Bronchial epithelial cell (primary cell): ENCODE measurements around the gene MIOX. TPM values are rescaled to one million over a fixed set of nuclear protein-coding genes. Genes with fewer than 3 reads are reported as not detected.

ENCODE experiments used
- DNase-seq: peaks from one replicate; pipeline ENCODE4 v3.0.0-alpha.2; 2010; ENCODE audit warnings: low read depth
- FAIRE-seq: peaks from 2 replicates; lab custom pipeline; 2011; peaks lifted over from hg19 to GRCh38; lab: Jason Lieb, UNC
- H3K27me3 ChIP-seq: 2 replicates; pipeline ENCODE4 v1.5.1; 2011; ENCODE audit warnings: low read length; ENCODE audit not compliant: control insufficient read depth, insufficient read depth
- H3K36me3 ChIP-seq: 2 replicates; pipeline ENCODE4 v1.5.1; 2011; ENCODE audit warnings: low read length; ENCODE audit not compliant: control insufficient read depth, insufficient read depth
- H3K4me3 ChIP-seq: 2 replicates; pipeline ENCODE4 v1.5.1; 2011; ENCODE audit warnings: mild to moderate bottlenecking, low read depth, low read length, control low read depth
- CTCF ChIP-seq: IDR thresholded peaks from 2 replicates; pipeline ENCODE4 v1.5.1; 2011; ENCODE audit warnings: mild to moderate bottlenecking, moderate library complexity, low read length, control low read depth, inconsistent platforms; ENCODE audit not compliant: insufficient read depth, severe bottlenecking
- total RNA-seq: library from RNA; depleted of rRNA; stranded (reverse); fragments of >200 nt; gene quantifications from 2 replicates; pipeline ENCODE4 v1.2.1, GENCODE V29; 2014

The MIOX gene
- total RNA-seq, 1 donor from 2014 or later: not detected

GRCh38 chr22:50479721-50480120 is 6.9 kb upstream of the MIOX start:
- Histone ChIP-seq H3K4me3 (no peak overlapping the region), H3K36me3 (peaks cover 6% of the 10 kb centered on the region), H3K27me3 (no peaks in the 10 kb centered on the region)
- FAIRE-seq (no peak), DNase-seq (no peak)
- TF ChIP-seq CTCF: no peak

- peak overlapping the region; percentile 96 for H3K4me3 ChIP-seq
- DNase-seq (no peak), FAIRE-seq (no peak)
- TF ChIP-seq CTCF: no peak
- H3K27me3 ChIP-seq: no peaks in the 10 kb centered on the region
- peaks cover 6% of the 10 kb centered on the region for H3K36me3 ChIP-seq
Measured at GRCh38 chr22:50481045-50481439, 5.6 kb upstream of the MIOX start.

- no peak for TF ChIP-seq CTCF
- H3K4me3 ChIP-seq: peak within 1 kb of the TSS; percentile 96
- no peak for FAIRE-seq
- no peaks in the 10 kb centered on the region for H3K27me3 ChIP-seq
- DNase-seq: no peak
- H3K36me3 ChIP-seq: peaks cover 6% of the 10 kb centered on the region
Measured at GRCh38 chr22:50481440-50482106, 5.1 kb upstream of the MIOX start, which contains the start of gene ADM2. Gene ADM2 (plus strand): TSS chr22:50481543. CDS start chr22:50481848, 305 bp downstream.

- peaks cover 4% of the 10 kb centered on the region for H3K27me3 ChIP-seq
- H3K36me3 ChIP-seq: peaks cover 6% of the 10 kb centered on the region
- DNase-seq (no peak), FAIRE-seq (no peak)
- TF ChIP-seq CTCF: no peak
- H3K4me3 ChIP-seq: peak overlapping the region; percentile 96
Measured at GRCh38 chr22:50482107-50483074, 4.3 kb upstream of the MIOX start.

GRCh38 chr22:50483106-50483505 is 3.6 kb upstream of the MIOX start:
- no peak for FAIRE-seq
- Histone ChIP-seq H3K4me3 (no peak overlapping the region), H3K36me3 (peaks cover 6% of the 10 kb centered on the region), H3K27me3 (peaks cover 4% of the 10 kb centered on the region)
- TF ChIP-seq CTCF: no peak
- DNase-seq: no peak
